GM21619 (cell line): ENCODE results near the gene OCIAD2.
"Not testable (repeated sequence)": the region's sequence is repeated elsewhere in the genome, so short reads cannot be mapped to it uniquely, and the experiment has no call there.

Experiments used
- ATAC-seq: cut with Tn5 transposase; IDR thresholded peaks from one replicate; pipeline ENCODE4 v1.9.1; 2021; ENCODE audit not compliant: unreplicated experiment

Gene OCIAD2

GRCh38 chr4:48854982-48855381 lies 51.6 kb downstream of the OCIAD2 start:
- no peak for ATAC-seq

- ATAC-seq = no peak
These were observed 52.2 kb downstream of the OCIAD2 start for GRCh38 chr4:48854395-48854683.

GRCh38 chr4:48853604-48854394 lies 52.8 kb downstream of the OCIAD2 start:
- ATAC-seq = no peak

GRCh38 chr4:48851651-48852050 lies 54.9 kb downstream of the OCIAD2 start:
- ATAC-seq = no peak

GRCh38 chr4:48848799-48849198 lies 57.8 kb downstream of the OCIAD2 start:
- not testable (repeated sequence) for ATAC-seq

- ATAC-seq = no peak
These were observed 61.7 kb downstream of the OCIAD2 start for GRCh38 chr4:48844843-48845242.

- ATAC-seq = no peak
These were observed 65.3 kb downstream of the OCIAD2 start for GRCh38 chr4:48841045-48841827.

- ATAC-seq = no peak
These were observed 69.9 kb downstream of the OCIAD2 start for GRCh38 chr4:48836658-48837057.
